H1 (cell line): ENCODE data around the gene TPO.

ENCODE experiments used
- CREB1 ChIP-seq: IDR thresholded peaks from 2 replicates; pipeline ENCODE4 v1.6.1; 2012; ENCODE audit warnings: inconsistent platforms
- TF ChIP-seq, protein P1 (sequence below), 3 experiments: IDR thresholded peaks; 1 replicate in 2 of 3; 2 replicates in 1 of 3; pipeline versions ENCODE4 v1.5.1 to v1.6.1; 2011; ENCODE audit warnings: low read length in 3 of 3, mild to moderate bottlenecking in 3 of 3, inconsistent platforms in 2 of 3, low read depth in 1 of 3, moderate library complexity in 1 of 3; ENCODE audit not compliant: insufficient read depth in 1 of 3; ENCODE audit errors: control extremely low read depth in 1 of 3

GRCh38 chr2:1494906-1495305 is 81.6 kb downstream of the TPO start:
- TF ChIP-seq, protein P1, sequence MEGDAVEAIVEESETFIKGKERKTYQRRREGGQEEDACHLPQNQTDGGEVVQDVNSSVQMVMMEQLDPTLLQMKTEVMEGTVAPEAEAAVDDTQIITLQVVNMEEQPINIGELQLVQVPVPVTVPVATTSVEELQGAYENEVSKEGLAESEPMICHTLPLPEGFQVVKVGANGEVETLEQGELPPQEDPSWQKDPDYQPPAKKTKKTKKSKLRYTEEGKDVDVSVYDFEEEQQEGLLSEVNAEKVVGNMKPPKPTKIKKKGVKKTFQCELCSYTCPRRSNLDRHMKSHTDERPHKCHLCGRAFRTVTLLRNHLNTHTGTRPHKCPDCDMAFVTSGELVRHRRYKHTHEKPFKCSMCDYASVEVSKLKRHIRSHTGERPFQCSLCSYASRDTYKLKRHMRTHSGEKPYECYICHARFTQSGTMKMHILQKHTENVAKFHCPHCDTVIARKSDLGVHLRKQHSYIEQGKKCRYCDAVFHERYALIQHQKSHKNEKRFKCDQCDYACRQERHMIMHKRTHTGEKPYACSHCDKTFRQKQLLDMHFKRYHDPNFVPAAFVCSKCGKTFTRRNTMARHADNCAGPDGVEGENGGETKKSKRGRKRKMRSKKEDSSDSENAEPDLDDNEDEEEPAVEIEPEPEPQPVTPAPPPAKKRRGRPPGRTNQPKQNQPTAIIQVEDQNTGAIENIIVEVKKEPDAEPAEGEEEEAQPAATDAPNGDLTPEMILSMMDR (IDR thresholded peaks at IDR 0.05; ENCODE audit: control extremely low read depth in 1 of 3, insufficient read depth in 1 of 3, low read depth in 1 of 3, low read length in 3 of 3), result no peak
- no peak for TF ChIP-seq CREB1
